ENCODE results near the gene DCAF5. TPM values are rescaled to one million over a fixed set of nuclear protein-coding genes. Genes with fewer than 3 reads are reported as not detected.
"Not testable (repeated sequence)": the region's sequence is repeated elsewhere in the genome, so short reads cannot be mapped to it uniquely, and the experiment has no call there.

Gene DCAF5
- total RNA-seq, 1 donor from 2014 or later, result 48.6 TPM

- no peaks in the 10 kb centered on the region for H3K27me3 ChIP-seq
- H3K27ac ChIP-seq, result no peak overlapping the region
- H3K9me3 ChIP-seq, result no peaks in the 10 kb centered on the region
- no peak for TF ChIP-seq POLR2A (IDR thresholded peaks at IDR 0.05)
- no peak for TF ChIP-seq CTCF (IDR thresholded peaks at IDR 0.05)
- no peak for TF ChIP-seq POLR2AphosphoS5 (IDR thresholded peaks at IDR 0.05; ENCODE audit: insufficient read depth in 1 of 2, low read depth in 1 of 2)
- peaks cover 0 to 9% of the 10 kb centered on the region in 2 donors for H3K36me3 ChIP-seq
- DNase-seq (ENCODE audit: extremely low spot score in 2 of 2), result no peak
- no peaks in the 10 kb centered on the region for H3K4me1 ChIP-seq
- intact Hi-C loops (cut with DNase I), result no loop called here
- no peak overlapping the region for H3K4me3 ChIP-seq
Measured at GRCh38 chr14:69066396-69067171, 86.3 kb downstream of the DCAF5 start.

DNA sequence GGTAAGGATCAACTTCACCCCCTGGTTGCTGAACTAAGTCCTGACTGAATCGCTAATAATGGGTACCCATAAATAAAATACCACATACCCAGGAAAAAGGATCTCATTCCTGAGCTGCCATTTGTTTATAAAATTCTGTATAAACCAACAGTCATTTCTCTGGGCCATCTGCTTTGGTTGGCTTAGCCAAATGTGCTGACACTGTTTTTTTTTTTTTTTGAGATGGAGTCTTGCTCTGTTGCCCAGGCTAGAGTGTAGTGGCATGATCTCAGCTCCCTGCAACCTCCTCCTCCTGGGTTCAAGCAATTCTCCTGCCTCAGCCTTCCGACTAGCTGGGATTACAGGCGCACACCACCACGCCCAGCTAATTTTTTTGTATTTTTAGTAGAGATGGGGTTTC lies 87.0 kb downstream of the DCAF5 start:
- H3K27ac ChIP-seq; DNase-seq (ENCODE audit: extremely low spot score in 2 of 2); H3K36me3 ChIP-seq; H3K4me3 ChIP-seq; H3K9me3 ChIP-seq; intact Hi-C loops (cut with DNase I); H3K4me1 ChIP-seq; H3K27me3 ChIP-seq: not testable (repeated sequence)

DNA sequence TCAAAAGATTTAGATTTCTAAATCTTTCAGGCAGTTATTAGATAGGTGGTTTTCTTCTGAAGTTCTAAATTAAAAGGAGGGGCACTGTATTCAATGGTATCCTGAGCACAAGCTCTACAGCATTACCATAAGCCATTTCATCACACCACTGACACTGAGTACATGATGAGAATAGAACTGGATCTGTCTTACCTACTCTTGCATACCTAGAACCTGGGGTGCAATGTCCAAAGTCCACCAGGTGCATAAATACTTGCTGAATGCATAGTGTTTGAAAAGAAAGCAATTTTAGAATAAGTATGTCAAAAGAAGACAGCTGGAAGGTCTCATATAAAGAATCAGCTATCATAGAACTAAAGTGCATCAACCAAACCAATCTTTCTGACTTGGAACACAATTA lies 88.3 kb downstream of the DCAF5 start:
- intact Hi-C loops (cut with DNase I), result no loop called here
- TF ChIP-seq POLR2A (IDR thresholded peaks at IDR 0.05) (no peak), POLR2AphosphoS5 (IDR thresholded peaks at IDR 0.05; ENCODE audit: insufficient read depth in 1 of 2, low read depth in 1 of 2) (no peak), CTCF (IDR thresholded peaks at IDR 0.05) (no peak)
- Histone ChIP-seq H3K9me3 (no peaks in the 10 kb centered on the region), H3K4me1 (no peaks in the 10 kb centered on the region), H3K27me3 (no peaks in the 10 kb centered on the region), H3K27ac (no peak overlapping the region), H3K4me3 (no peak overlapping the region), H3K36me3 (peaks cover 0 to 9% of the 10 kb centered on the region in 2 donors)
- no peak for DNase-seq (ENCODE audit: extremely low spot score in 2 of 2)

GRCh38 chr14:69059658-69060623 lies 93.0 kb downstream of the DCAF5 start:
- no peak overlapping the region for H3K4me3 ChIP-seq
- peaks cover 0 to 19% of the 10 kb centered on the region in 2 donors for H3K36me3 ChIP-seq
- no peaks in the 10 kb centered on the region for H3K4me1 ChIP-seq
- no peaks in the 10 kb centered on the region for H3K27me3 ChIP-seq
- intact Hi-C loops (cut with DNase I), result no loop called here
- H3K27ac ChIP-seq, result peak overlapping the region; percentile 35
- H3K9me3 ChIP-seq, result no peaks in the 10 kb centered on the region
- TF ChIP-seq POLR2AphosphoS5 (IDR thresholded peaks at IDR 0.05; ENCODE audit: insufficient read depth in 1 of 2, low read depth in 1 of 2) (peak in 1 of 2 donors; percentile 21), POLR2A (IDR thresholded peaks at IDR 0.05) (no peak), CTCF (IDR thresholded peaks at IDR 0.05) (peak in 1 of 3 experiments; percentile 14)
- no peak for DNase-seq (ENCODE audit: extremely low spot score in 2 of 2)

- no peaks in the 10 kb centered on the region for H3K27me3 ChIP-seq
- H3K36me3 ChIP-seq, result peaks cover 0 to 26% of the 10 kb centered on the region in 2 donors
- H3K27ac ChIP-seq, result no peak overlapping the region
- intact Hi-C loops (cut with DNase I), result no loop called here
- no peaks in the 10 kb centered on the region for H3K9me3 ChIP-seq
- peaks cover 17% of the 10 kb centered on the region for H3K4me1 ChIP-seq
- TF ChIP-seq CTCF (IDR thresholded peaks at IDR 0.05) (no peak), POLR2A (IDR thresholded peaks at IDR 0.05) (no peak), POLR2AphosphoS5 (IDR thresholded peaks at IDR 0.05; ENCODE audit: insufficient read depth in 1 of 2, low read depth in 1 of 2) (no peak)
- H3K4me3 ChIP-seq, result no peak overlapping the region
- DNase-seq (ENCODE audit: extremely low spot score in 2 of 2), result no peak
Measured at GRCh38 chr14:69055999-69056788, 96.7 kb downstream of the DCAF5 start.

Measured in vagina (tissue), 2 donors.